ENCODE data around the gene AKT3. TPM values are rescaled to one million over a fixed set of nuclear protein-coding genes. Genes with fewer than 3 reads are reported as not detected.

Gene AKT3
- total RNA-seq, 1 experiment from 2014 or later, result 31.9 TPM

DNA sequence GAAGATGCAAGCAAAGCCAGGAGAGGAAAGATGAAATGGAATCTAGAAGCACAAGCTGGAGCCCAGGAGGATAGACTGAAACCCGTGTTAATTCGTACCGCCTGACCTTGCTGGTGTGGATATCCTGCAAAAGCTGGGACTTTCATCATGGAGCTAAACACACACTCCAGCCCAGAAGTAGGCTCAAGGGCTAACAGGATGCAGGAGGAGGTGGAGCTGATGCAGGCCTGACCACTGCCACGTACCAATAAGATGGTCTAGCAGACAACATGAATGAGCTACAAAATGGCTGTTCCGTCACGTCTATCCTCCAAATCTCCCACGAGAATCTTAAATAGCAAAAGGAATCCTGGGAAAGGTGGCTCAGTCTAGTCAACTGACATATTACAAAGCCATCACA is 323.9 kb downstream of the AKT3 start:
- intact Hi-C loops (cut with micrococcal nuclease), result no loop called here
- ChIA-PET POLR2A (interaction anchor here (0.6 kb wide), 1 partner anchor 23 kb away, joined by 3 read pairs; no protein-coding TSS in a partner anchor), CTCF (interaction anchor here (0.5 kb wide), 1 partner anchor 837 kb away, joined by 3 read pairs; no protein-coding TSS in a partner anchor)
- DNase-seq (ENCODE audit: unreplicated experiment), result no peak
- Mint-ChIP-seq H3K4me1 (ENCODE audit: insufficient read depth, unreplicated experiment) (peaks cover 13% of the 10 kb centered on the region), H3K27me3 (ENCODE audit: insufficient read depth, unreplicated experiment) (no peaks in the 10 kb centered on the region), H3K36me3 (ENCODE audit: insufficient read depth, unreplicated experiment) (peaks cover 6% of the 10 kb centered on the region), H3K4me3 (ENCODE audit: unreplicated experiment) (no peak overlapping the region), H3K27ac (ENCODE audit: low read depth, unreplicated experiment) (no peak overlapping the region), H3K9me3 (ENCODE audit: unreplicated experiment) (peaks cover 12% of the 10 kb centered on the region)
- TF ChIP-seq, protein P1, sequence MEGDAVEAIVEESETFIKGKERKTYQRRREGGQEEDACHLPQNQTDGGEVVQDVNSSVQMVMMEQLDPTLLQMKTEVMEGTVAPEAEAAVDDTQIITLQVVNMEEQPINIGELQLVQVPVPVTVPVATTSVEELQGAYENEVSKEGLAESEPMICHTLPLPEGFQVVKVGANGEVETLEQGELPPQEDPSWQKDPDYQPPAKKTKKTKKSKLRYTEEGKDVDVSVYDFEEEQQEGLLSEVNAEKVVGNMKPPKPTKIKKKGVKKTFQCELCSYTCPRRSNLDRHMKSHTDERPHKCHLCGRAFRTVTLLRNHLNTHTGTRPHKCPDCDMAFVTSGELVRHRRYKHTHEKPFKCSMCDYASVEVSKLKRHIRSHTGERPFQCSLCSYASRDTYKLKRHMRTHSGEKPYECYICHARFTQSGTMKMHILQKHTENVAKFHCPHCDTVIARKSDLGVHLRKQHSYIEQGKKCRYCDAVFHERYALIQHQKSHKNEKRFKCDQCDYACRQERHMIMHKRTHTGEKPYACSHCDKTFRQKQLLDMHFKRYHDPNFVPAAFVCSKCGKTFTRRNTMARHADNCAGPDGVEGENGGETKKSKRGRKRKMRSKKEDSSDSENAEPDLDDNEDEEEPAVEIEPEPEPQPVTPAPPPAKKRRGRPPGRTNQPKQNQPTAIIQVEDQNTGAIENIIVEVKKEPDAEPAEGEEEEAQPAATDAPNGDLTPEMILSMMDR (IDR thresholded peaks at IDR 0.05; ENCODE audit: unreplicated experiment), result no peak
- BruUV-seq (replicated peaks), result no TSS peak

DNA sequence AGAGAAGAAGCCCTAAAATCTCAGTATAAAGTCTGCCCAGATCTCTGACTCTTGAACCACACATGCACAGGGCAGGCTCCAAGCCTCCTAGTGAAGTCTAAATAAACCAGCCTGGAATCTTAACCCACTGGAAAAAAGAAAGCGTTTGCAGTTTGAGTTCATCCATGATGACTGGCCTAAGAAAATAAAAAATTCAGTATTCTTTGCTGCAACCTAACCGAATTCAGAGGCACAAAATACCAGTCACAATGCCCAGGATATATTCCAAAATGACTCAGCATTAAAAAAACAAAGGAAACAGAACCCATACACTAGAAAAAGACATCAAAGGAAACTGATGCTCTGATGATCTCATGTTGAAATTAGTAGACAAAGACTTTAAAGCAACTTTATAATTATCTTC is 325.0 kb downstream of the AKT3 start:
- DNase-seq (ENCODE audit: unreplicated experiment), result peak; percentile 82
- Mint-ChIP-seq H3K27me3 (ENCODE audit: insufficient read depth, unreplicated experiment) (no peaks in the 10 kb centered on the region), H3K9me3 (ENCODE audit: unreplicated experiment) (peaks cover 12% of the 10 kb centered on the region), H3K36me3 (ENCODE audit: insufficient read depth, unreplicated experiment) (peaks cover 6% of the 10 kb centered on the region), H3K4me1 (ENCODE audit: insufficient read depth, unreplicated experiment) (peaks cover 13% of the 10 kb centered on the region), H3K27ac (ENCODE audit: low read depth, unreplicated experiment) (peak overlapping the region; percentile 7), H3K4me3 (ENCODE audit: unreplicated experiment) (no peak overlapping the region)
- TF ChIP-seq, protein P1 (IDR thresholded peaks at IDR 0.05; ENCODE audit: unreplicated experiment), result no peak
- CTCF ChIA-PET, result interaction anchor here (0.6 kb wide), 1 partner anchor 28 kb away, joined by 3 read pairs; no protein-coding TSS in a partner anchor
- intact Hi-C loops (cut with micrococcal nuclease), result no loop called here
- POLR2A ChIA-PET, result interaction anchor here (1.8 kb wide), 1 partner anchor 19 kb away, joined by 5 read pairs; no protein-coding TSS in a partner anchor
- BruUV-seq (replicated peaks), result no TSS peak

DNA sequence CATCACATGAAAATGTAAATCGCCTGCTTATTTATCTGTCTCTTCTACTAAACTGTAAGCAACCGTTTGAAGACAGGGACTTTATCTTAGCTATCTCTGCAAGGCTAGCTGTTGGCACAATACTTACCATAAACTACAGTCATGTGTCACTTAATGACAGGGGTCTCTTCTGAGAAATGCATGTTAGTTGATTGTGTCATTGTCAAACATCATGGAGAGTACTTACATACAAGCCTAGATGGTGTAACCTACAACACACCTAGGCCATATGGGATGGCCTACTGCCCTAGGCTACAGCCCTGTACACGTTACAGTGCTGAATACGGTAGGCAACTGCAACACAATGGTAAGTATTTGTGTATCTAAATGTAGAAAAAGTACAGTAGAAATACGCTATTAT is 326.3 kb downstream of the AKT3 start:
- Mint-ChIP-seq H3K27ac (ENCODE audit: low read depth, unreplicated experiment) (no peak overlapping the region), H3K4me3 (ENCODE audit: unreplicated experiment) (no peak overlapping the region), H3K36me3 (ENCODE audit: insufficient read depth, unreplicated experiment) (peaks cover 6% of the 10 kb centered on the region), H3K27me3 (ENCODE audit: insufficient read depth, unreplicated experiment) (no peaks in the 10 kb centered on the region), H3K4me1 (ENCODE audit: insufficient read depth, unreplicated experiment) (peaks cover 13% of the 10 kb centered on the region), H3K9me3 (ENCODE audit: unreplicated experiment) (peaks cover 6% of the 10 kb centered on the region)
- DNase-seq (ENCODE audit: unreplicated experiment), result no peak
- ChIA-PET POLR2A (interaction anchor here (0.7 to 1.8 kb wide), 2 partner anchors 18 to 787 kb away, joined by 3 to 5 read pairs; no protein-coding TSS in a partner anchor), CTCF (interaction anchor here (0.9 kb wide), 1 partner anchor 8 kb away, joined by 3 read pairs; no protein-coding TSS in a partner anchor)
- intact Hi-C loops (cut with micrococcal nuclease), result no loop called here
- no TSS peak for BruUV-seq (replicated peaks)
- TF ChIP-seq, protein P1 (IDR thresholded peaks at IDR 0.05; ENCODE audit: unreplicated experiment), result no peak

DNA sequence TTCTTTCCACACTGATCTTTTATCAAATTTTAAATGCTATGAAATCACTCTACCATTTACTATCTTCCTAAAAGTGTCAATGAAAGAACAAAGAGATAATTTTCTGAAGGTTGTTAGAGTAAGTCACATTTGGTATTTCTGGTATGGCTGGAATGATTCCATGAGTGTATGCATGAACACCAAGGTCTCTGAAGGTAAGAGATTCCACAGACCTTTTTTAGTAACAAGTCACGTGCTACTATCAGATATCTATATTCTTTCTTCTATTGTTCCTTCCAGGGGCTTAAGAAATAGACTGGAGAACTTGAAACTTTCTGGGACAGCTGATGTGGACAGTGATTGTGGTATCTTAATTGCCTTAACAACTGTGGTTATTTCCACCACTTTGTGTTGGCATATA is 329.2 kb downstream of the AKT3 start:
- no peak overlapping the region for H3K4me3 Mint-ChIP-seq (ENCODE audit: unreplicated experiment)
- H3K27me3 Mint-ChIP-seq (ENCODE audit: insufficient read depth, unreplicated experiment), result no peaks in the 10 kb centered on the region
- no peaks in the 10 kb centered on the region for H3K9me3 Mint-ChIP-seq (ENCODE audit: unreplicated experiment)
- DNase-seq (ENCODE audit: unreplicated experiment), result no peak
- H3K36me3 Mint-ChIP-seq (ENCODE audit: insufficient read depth, unreplicated experiment), result no peaks in the 10 kb centered on the region
- ChIA-PET POLR2A (interaction anchor here (0.6 to 0.7 kb wide), 3 partner anchors 14 to 993 kb away, joined by 3 to 5 read pairs (median 3); no protein-coding TSS in a partner anchor), CTCF (no interaction called here)
- no peak overlapping the region for H3K27ac Mint-ChIP-seq (ENCODE audit: low read depth, unreplicated experiment)
- H3K4me1 Mint-ChIP-seq (ENCODE audit: insufficient read depth, unreplicated experiment), result peaks cover 13% of the 10 kb centered on the region
- intact Hi-C loops (cut with micrococcal nuclease), result no loop called here
- BruUV-seq (replicated peaks), result no TSS peak
- TF ChIP-seq, protein P1 (IDR thresholded peaks at IDR 0.05; ENCODE audit: unreplicated experiment), result no peak

Data from MCF 10A (cell line).